SIG-M5 treated with dmso at 0.1 percent for 504 hours (cell line): ENCODE measurements around the gene C3orf20.
"Not testable (repeated sequence)": the region's sequence is repeated elsewhere in the genome, so short reads cannot be mapped to it uniquely, and the experiment has no call there.

ENCODE experiments used
- DNase-seq: peaks from one replicate; lab custom pipeline; 2025; ENCODE audit not compliant: unreplicated experiment; lab: John Stamatoyannopoulos, UW

Gene C3orf20

GRCh38 chr3:14752979-14753378 lies 78.0 kb downstream of the C3orf20 start:
- not testable (repeated sequence) for DNase-seq

GRCh38 chr3:14757153-14757700 lies 82.3 kb downstream of the C3orf20 start:
- DNase-seq, result no peak

- no peak for DNase-seq
Measured at GRCh38 chr3:14758297-14758696, 83.4 kb downstream of the C3orf20 start.

GRCh38 chr3:14758959-14759358 lies 84.0 kb downstream of the C3orf20 start:
- no peak for DNase-seq

GRCh38 chr3:14760185-14760584 lies 85.2 kb downstream of the C3orf20 start:
- no peak for DNase-seq

- no peak for DNase-seq
Measured at GRCh38 chr3:14761121-14761672, 86.3 kb downstream of the C3orf20 start.

GRCh38 chr3:14761866-14762265 lies 86.9 kb downstream of the C3orf20 start:
- DNase-seq, result no peak

- no peak for DNase-seq
Measured at GRCh38 chr3:14762701-14763100, 87.8 kb downstream of the C3orf20 start.

GRCh38 chr3:14764331-14765059 lies 89.6 kb downstream of the C3orf20 start:
- DNase-seq, result no peak

GRCh38 chr3:14765060-14765400 lies 90.1 kb downstream of the C3orf20 start:
- DNase-seq, result no peak

- no peak for DNase-seq
Measured at GRCh38 chr3:14765576-14766427, 90.9 kb downstream of the C3orf20 start.

GRCh38 chr3:14766428-14767244 lies 91.7 kb downstream of the C3orf20 start:
- no peak for DNase-seq

- no peak for DNase-seq
Measured at GRCh38 chr3:14767245-14768051, 92.5 kb downstream of the C3orf20 start.

GRCh38 chr3:14768182-14768790 lies 93.3 kb downstream of the C3orf20 start:
- DNase-seq, result no peak

GRCh38 chr3:14768881-14769280 lies 93.9 kb downstream of the C3orf20 start:
- DNase-seq, result no peak

GRCh38 chr3:14769544-14770325 lies 94.8 kb downstream of the C3orf20 start:
- DNase-seq, result no peak

GRCh38 chr3:14770591-14770990 lies 95.7 kb downstream of the C3orf20 start:
- no peak for DNase-seq

GRCh38 chr3:14771593-14772497 lies 96.9 kb downstream of the C3orf20 start:
- DNase-seq, result no peak
